ENCODE results near the gene DMD. TPM values are rescaled to one million over a fixed set of nuclear protein-coding genes. Genes with fewer than 3 reads are reported as not detected.

DMD gene
- total RNA-seq, 2 experiments from 2014 or later: 0.20 to 0.47 TPM

DNA sequence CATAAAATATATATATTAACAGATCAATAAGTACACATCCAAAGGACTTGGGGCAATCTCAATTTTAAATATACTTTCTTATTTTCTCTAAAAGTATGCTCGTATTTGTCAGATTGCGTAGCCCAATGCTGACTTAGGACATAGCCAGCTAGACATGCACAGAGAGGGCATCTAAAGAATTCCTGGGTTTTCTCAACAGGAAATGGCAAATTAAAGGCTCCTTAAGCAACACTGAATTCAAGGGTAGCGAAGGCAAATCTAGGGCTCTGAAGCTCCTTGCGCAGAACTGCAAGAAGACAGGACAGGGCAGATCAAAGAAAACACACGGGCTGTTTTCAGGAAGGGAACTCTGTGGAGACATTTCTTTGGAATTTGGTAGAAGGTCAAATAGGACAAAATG is 2044.9 kb downstream of the DMD start:
- no peaks in the 10 kb centered on the region for H3K9me3 ChIP-seq (ENCODE audit: control insufficient read depth in 1 of 2, insufficient read depth in 1 of 2, low read length in 2 of 2)
- DNase-seq (no peak), ATAC-seq (ENCODE audit: poor library complexity) (no peak)
- ChIA-PET POLR2A (no interaction called here), CTCF (interaction anchor here (1.2 kb wide), 1 partner anchor 37 kb away, joined by 3 read pairs; no protein-coding TSS in a partner anchor)
- Mint-ChIP-seq H3K9me3 (no peaks in the 10 kb centered on the region), H3K4me3 (no peak overlapping the region), H3K36me3 (ENCODE audit: low read depth) (no peaks in the 10 kb centered on the region), H3K27ac (no peak overlapping the region), H3K4me1 (ENCODE audit: low read depth) (no peaks in the 10 kb centered on the region), H3K27me3 (no peaks in the 10 kb centered on the region)
- H3K4me1 ChIP-seq (ENCODE audit: insufficient read depth, low read length): no peaks in the 10 kb centered on the region
- H3K27ac ChIP-seq (ENCODE audit: low read depth in 1 of 2, low read length in 2 of 2): no peak overlapping the region
- H3K4me3 ChIP-seq (ENCODE audit: low read length): no peak overlapping the region
- no peaks in the 10 kb centered on the region for H3K27me3 ChIP-seq (ENCODE audit: control insufficient read depth in 1 of 2, insufficient read depth in 2 of 2, low read length in 2 of 2)
- TF ChIP-seq, protein P1, sequence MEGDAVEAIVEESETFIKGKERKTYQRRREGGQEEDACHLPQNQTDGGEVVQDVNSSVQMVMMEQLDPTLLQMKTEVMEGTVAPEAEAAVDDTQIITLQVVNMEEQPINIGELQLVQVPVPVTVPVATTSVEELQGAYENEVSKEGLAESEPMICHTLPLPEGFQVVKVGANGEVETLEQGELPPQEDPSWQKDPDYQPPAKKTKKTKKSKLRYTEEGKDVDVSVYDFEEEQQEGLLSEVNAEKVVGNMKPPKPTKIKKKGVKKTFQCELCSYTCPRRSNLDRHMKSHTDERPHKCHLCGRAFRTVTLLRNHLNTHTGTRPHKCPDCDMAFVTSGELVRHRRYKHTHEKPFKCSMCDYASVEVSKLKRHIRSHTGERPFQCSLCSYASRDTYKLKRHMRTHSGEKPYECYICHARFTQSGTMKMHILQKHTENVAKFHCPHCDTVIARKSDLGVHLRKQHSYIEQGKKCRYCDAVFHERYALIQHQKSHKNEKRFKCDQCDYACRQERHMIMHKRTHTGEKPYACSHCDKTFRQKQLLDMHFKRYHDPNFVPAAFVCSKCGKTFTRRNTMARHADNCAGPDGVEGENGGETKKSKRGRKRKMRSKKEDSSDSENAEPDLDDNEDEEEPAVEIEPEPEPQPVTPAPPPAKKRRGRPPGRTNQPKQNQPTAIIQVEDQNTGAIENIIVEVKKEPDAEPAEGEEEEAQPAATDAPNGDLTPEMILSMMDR (IDR thresholded peaks at IDR 0.05): no peak
- H3K36me3 ChIP-seq (ENCODE audit: insufficient read depth, low read length): no peaks in the 10 kb centered on the region
- intact Hi-C loops (cut with DNase I, micrococcal nuclease): no loop called here

DNA sequence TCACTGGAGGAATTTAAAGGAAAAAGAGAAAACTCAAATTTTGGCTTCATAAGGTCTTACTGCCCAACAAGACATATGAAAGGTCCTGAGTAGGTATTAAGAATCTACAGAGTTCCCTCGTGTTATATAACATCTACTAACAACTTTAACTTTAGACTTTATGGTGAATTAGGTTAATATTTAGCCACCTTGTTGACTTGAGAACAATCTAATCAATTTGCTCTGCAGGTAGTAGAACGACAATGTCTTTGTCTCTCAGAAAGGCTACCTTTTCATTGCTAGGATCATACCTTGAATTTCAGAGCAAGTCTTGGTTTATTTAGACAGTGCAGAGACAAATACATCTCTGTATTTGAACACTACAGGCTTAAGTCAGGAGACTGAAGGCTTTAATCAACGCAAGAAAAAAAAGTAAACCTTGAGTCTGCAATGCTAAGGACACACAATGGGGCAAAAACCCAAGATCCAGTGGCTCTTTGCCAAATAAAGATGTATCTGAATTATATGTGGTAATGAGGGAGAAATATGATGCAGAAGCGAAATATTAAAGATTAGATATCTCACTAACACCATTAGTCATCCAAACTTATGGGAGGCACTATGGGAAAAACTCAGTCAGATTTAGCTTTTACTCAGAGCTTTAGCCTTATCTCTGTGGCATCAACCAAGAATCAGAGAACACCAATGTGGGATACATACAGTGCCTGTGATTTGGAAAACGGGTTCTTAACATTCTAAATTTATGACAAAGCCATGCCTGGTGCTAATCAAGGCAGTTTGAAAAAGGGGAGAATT is 2045.9 kb downstream of the DMD start:
- Histone ChIP-seq H3K4me1 (ENCODE audit: insufficient read depth, low read length) (no peaks in the 10 kb centered on the region), H3K27ac (ENCODE audit: low read depth in 1 of 2, low read length in 2 of 2) (no peak overlapping the region), H3K9me3 (ENCODE audit: control insufficient read depth in 1 of 2, insufficient read depth in 1 of 2, low read length in 2 of 2) (no peaks in the 10 kb centered on the region), H3K36me3 (ENCODE audit: insufficient read depth, low read length) (no peaks in the 10 kb centered on the region), H3K27me3 (ENCODE audit: control insufficient read depth in 1 of 2, insufficient read depth in 2 of 2, low read length in 2 of 2) (no peaks in the 10 kb centered on the region), H3K4me3 (ENCODE audit: low read length) (no peak overlapping the region)
- H3K36me3 Mint-ChIP-seq (ENCODE audit: low read depth): no peaks in the 10 kb centered on the region
- no peak overlapping the region for H3K4me3 Mint-ChIP-seq
- POLR2A ChIA-PET: no interaction called here
- no peak overlapping the region for H3K27ac Mint-ChIP-seq
- TF ChIP-seq, protein P1 (IDR thresholded peaks at IDR 0.05): no peak
- intact Hi-C loops (cut with DNase I, micrococcal nuclease): no loop called here
- no peaks in the 10 kb centered on the region for H3K4me1 Mint-ChIP-seq (ENCODE audit: low read depth)
- no peaks in the 10 kb centered on the region for H3K27me3 Mint-ChIP-seq
- no peak for DNase-seq
- no peaks in the 10 kb centered on the region for H3K9me3 Mint-ChIP-seq
- CTCF ChIA-PET: no interaction called here
- no peak for ATAC-seq (ENCODE audit: poor library complexity)

DNA sequence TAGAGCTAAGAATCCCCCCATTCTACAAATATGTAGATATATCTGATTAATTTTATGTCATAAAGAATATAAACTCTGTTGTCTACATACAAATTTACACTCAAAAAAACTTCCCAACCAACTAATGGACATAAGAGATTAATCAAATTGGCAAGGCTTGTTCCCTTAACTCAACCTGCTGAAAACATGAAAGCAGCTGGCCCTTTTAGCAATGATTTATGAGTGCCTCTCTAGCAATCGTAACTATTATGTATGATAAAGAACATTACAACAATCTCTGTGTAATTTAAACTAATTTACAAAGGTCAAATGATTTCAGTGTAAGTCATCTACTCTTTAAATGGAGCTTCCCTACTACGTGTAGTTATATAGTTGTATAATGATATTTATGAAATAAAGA is 2056.4 kb downstream of the DMD start:
- intact Hi-C loops (cut with DNase I, micrococcal nuclease): no loop called here
- H3K9me3 Mint-ChIP-seq: no peaks in the 10 kb centered on the region
- Histone ChIP-seq H3K4me3 (ENCODE audit: low read length) (no peak overlapping the region), H3K4me1 (ENCODE audit: insufficient read depth, low read length) (no peaks in the 10 kb centered on the region), H3K36me3 (ENCODE audit: insufficient read depth, low read length) (no peaks in the 10 kb centered on the region), H3K9me3 (ENCODE audit: control insufficient read depth in 1 of 2, insufficient read depth in 1 of 2, low read length in 2 of 2) (no peaks in the 10 kb centered on the region), H3K27ac (ENCODE audit: low read depth in 1 of 2, low read length in 2 of 2) (no peak overlapping the region), H3K27me3 (ENCODE audit: control insufficient read depth in 1 of 2, insufficient read depth in 2 of 2, low read length in 2 of 2) (no peaks in the 10 kb centered on the region)
- TF ChIP-seq, protein P1 (IDR thresholded peaks at IDR 0.05): no peak
- no peak overlapping the region for H3K4me3 Mint-ChIP-seq
- no peak overlapping the region for H3K27ac Mint-ChIP-seq
- H3K36me3 Mint-ChIP-seq (ENCODE audit: low read depth): no peaks in the 10 kb centered on the region
- no peaks in the 10 kb centered on the region for H3K4me1 Mint-ChIP-seq (ENCODE audit: low read depth)
- ChIA-PET POLR2A (no interaction called here), CTCF (no interaction called here)
- no peak for DNase-seq
- no peaks in the 10 kb centered on the region for H3K27me3 Mint-ChIP-seq
- no peak for ATAC-seq (ENCODE audit: poor library complexity)

All from CD4-positive, alpha-beta T cell (primary cell).